ENCODE results near the gene CFAP65.

DNA sequence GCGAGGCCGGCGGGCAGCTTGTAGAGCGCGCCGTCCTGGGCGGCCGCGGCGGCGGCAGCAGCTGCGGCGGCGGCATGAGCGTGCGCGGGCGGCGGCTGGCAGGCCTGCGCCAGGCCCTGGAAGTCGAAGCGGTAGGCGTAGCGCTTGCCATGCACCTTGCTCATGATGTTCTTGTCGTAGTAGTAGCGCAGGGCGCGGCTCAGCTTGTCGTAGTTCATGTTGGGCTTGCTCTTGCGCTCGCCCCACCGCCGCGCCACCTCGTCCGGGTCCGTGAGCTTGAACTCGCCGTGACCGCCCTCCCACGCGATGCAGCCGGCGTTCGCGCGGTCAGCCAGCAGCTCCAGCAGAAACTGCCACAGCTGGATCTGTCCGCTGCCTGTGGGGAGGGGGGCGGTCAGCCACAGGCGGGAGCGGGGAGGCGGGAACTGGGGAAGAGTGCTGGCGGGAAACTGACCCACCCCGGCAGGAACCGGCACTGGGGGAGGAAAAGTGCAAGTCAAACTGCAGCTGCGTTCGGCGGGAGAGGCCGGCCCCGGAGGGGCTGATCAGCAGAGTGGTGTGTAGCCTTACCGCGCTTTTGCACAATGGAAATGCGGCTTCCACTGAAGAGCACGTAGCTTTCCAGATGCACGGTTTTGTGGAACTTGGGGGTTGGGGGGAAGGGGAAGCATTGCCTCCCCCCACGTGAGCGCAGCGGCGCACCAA, 59.3 kb downstream of the CFAP65 start:
- TF ChIP-seq CTCF (IDR thresholded peaks at IDR 0.05) (no peak), POLR2A (IDR thresholded peaks at IDR 0.05) (no peak)
